ENCODE data around the gene COL27A1. TPM values are rescaled to one million over a fixed set of nuclear protein-coding genes. Genes with fewer than 3 reads are reported as not detected.

COL27A1 gene
- total and polyA plus RNA-seq, 9 of the 15 experiments (the other 6 are each of a cell fraction or from before 2014, with no cell fraction given), result 0.07 TPM; not detected in 8

- no peak for TF ChIP-seq NFE2L1 (tag; IDR thresholded peaks at IDR 0.05; ENCODE audit: borderline replicate concordance, low read depth)
Observed at GRCh38 chr9:114271556-114272510, 116.5 kb downstream of the COL27A1 start (continued).

- Histone ChIP-seq H3K27ac (ENCODE audit: extremely low read depth, low read depth, low read length) (no peak overlapping the region), H2AFZ (ENCODE audit: low read depth, low read length) (no peak overlapping the region), H3K4me2 (ENCODE audit: insufficient read depth, low read length) (no peak overlapping the region), H3K4me3 (no peak overlapping the region), H3K36me3 (ENCODE audit: control insufficient read depth, insufficient read depth, low read length) (no peaks in the 10 kb centered on the region), H4K20me1 (replicated peaks; ENCODE audit: control insufficient read depth, insufficient read depth, low read length) (peaks cover 8% of the 10 kb centered on the region), H3K9me3 (replicated peaks; ENCODE audit: control insufficient read depth, insufficient read depth, low read depth, low read length) (no peaks in the 10 kb centered on the region), H3K4me1 (replicated peaks in 1 of 2; ENCODE audit: control insufficient read depth in 2 of 2, insufficient read depth in 2 of 2, low read length in 2 of 2) (no peaks in the 10 kb centered on the region), H3K79me2 (ENCODE audit: control insufficient read depth, insufficient read depth, low read length) (no peaks in the 10 kb centered on the region), H3K9ac (ENCODE audit: insufficient read depth in 1 of 2, low read depth in 2 of 2, low read length in 2 of 2) (no peak overlapping the region), H3K27me3 (ENCODE audit: control insufficient read depth in 2 of 2, insufficient read depth in 2 of 2, low read length in 2 of 2) (peaks cover 3 to 46% of the 10 kb centered on the region in 2 experiments; a peak in 2 of 5 replicates), H3K9me1 (ENCODE audit: control insufficient read depth, insufficient read depth, low read length) (no peaks in the 10 kb centered on the region)
- DNase-seq (ENCODE audit: extremely low read depth in 1 of 4, low spot score in 3 of 4) (no peak), ATAC-seq (no peak), FAIRE-seq (no peak)
- in situ Hi-C loops (cut with MboI), result no loop called here
- 2% methylated on average over 12 of the region's 12 CpGs for whole genome bisulfite sequencing (ENCODE audit: insufficient coverage, low coverage, missing lambda C conversion rate)
- BruUV-seq (replicated peaks), result no TSS peak
- POLR2A ChIA-PET, result interaction anchor here (0.7 to 1.2 kb wide), 2 partner anchors 18 to 215 kb away, joined by 3 to 6 read pairs; no protein-coding TSS in a partner anchor
- CTCF ChIA-PET (ENCODE audit: low intra/inter-chr PET ratio), result no interaction called here
- intact Hi-C loops (cut with micrococcal nuclease), result no loop called here
- TF ChIP-seq CREB3L1 (IDR thresholded peaks at IDR 0.05; ENCODE audit: borderline replicate concordance, low read depth), result no peak
- TF ChIP-seq ZNF24 (IDR thresholded peaks at IDR 0.05), result no peak
- TF ChIP-seq TAF9B (IDR thresholded peaks at IDR 0.05; ENCODE audit: partially characterized antibody), result no peak
- TF ChIP-seq TAL1 (IDR thresholded peaks at IDR 0.05), result no peak
- no peak for TF ChIP-seq CBX3 (IDR thresholded peaks at IDR 0.05; ENCODE audit: borderline replicate concordance in 1 of 2, low read length in 2 of 2)
- no peak for TF ChIP-seq GMEB1 (CRISPR knock-in tag; IDR thresholded peaks at IDR 0.05)
- TF ChIP-seq ARID4B (CRISPR knock-in tag; IDR thresholded peaks at IDR 0.05), result no peak
- no peak for TF ChIP-seq LARP7 (IDR thresholded peaks at IDR 0.05)
Observed at GRCh38 chr9:114272739-114273431, 117.5 kb downstream of the COL27A1 start.

All from K562 (cell line).